Psoas muscle (tissue), 8 donors: ENCODE data around the gene LIN52. TPM values are rescaled to one million over a fixed set of nuclear protein-coding genes. Genes with fewer than 3 reads are reported as not detected.

ENCODE experiments used
- ATAC-seq, 4 donors: fragments of 200-7000 bp; cut with Tn5 transposase; one replicate each; pipeline ENCODE4 v1.9.1; 2020; ENCODE audit warnings: moderate library complexity in 3 of 4, mild to moderate bottlenecking in 2 of 4
- DNase-seq, 2 donors: peaks; one replicate each; pipeline ENCODE4 v3.0.0-alpha.2; 2020
- H3K27ac ChIP-seq: fragments of 200-600 bp; one replicate; pipeline ENCODE4 v1.8.0; 2022
- H3K27me3 ChIP-seq, 3 donors: fragments of 200-600 bp in 1 of 3; one replicate each; pipeline versions ENCODE4 v1.6.1 to v1.8.0; 2013 to 2022; ENCODE audit warnings: low read length in 2 of 3, mild to moderate bottlenecking in 2 of 3, moderate library complexity in 1 of 3; ENCODE audit not compliant: insufficient read depth in 3 of 3
- H3K36me3 ChIP-seq, 2 donors: fragments of 200-600 bp in 1 of 2; one replicate each; pipeline versions ENCODE4 v1.6.1 to v1.8.0; 2013 to 2022; ENCODE audit warnings: low read depth in 1 of 2, mild to moderate bottlenecking in 1 of 2, moderate library complexity in 1 of 2; ENCODE audit not compliant: insufficient read depth in 1 of 2
- H3K4me1 ChIP-seq: fragments of 200-600 bp; one replicate; pipeline ENCODE4 v1.8.0; 2022
- H3K4me3 ChIP-seq: fragments of 200-600 bp; one replicate; pipeline ENCODE4 v1.8.0; 2022; ENCODE audit warnings: mild to moderate bottlenecking
- H3K9me3 ChIP-seq: fragments of 200-600 bp; one replicate; pipeline ENCODE4 v1.8.0; 2022
- WGBS, 3 donors: extraction: QIAGEN DNeasy Blood & Tissue Kit; methylation state at CpG; one replicate each; pipeline versions ENCODE4 v1.1.6 to v1.1.7; 2013; 5-methylcytosine and 5-hydroxymethylcytosine counted together
- intact Hi-C, 2 donors: fragments of 100-400 bp; cut with DNase I; formaldehyde crosslinking; loops; one replicate each; pipeline versions ENCODE4 v1.11.0 to v1.14.2; 2022
- polyA plus RNA-seq, 3 donors: library from polyadenylated mRNA; stranded (reverse); fragments of 200-250 nt; gene quantifications; one replicate each; pipeline ENCODE4 v1.2.3, GENCODE V29; 2013
- total RNA-seq, 4 donors: library from RNA; stranded (reverse); fragmentation: NEBNext Ultra II Directional in 2 of 4; extraction: Animal tissue kit (Norgen Biotek cat#: 25700) in 2 of 4; gene quantifications; one replicate each; pipeline versions ENCODE4 v1.2.1 to v1.2.4, GENCODE V29; 2021 to 2023
- TF ChIP-seq, protein P1 (sequence below): fragments of 200-600 bp; IDR thresholded peaks from one replicate; pipeline ENCODE4 v1.8.0; 2022; ENCODE audit warnings: antibody characterized with exemption
- donor health status: healthy with polysubstance abuse.
- donor health status: DM: no; HTN: no; CAD: no; lungs with moderate emphysema.
- donor health status: Bipolar disorder and iron deficiency.
- donor health status: healthy.
- donor health status: DM: yes; HTN: yes; CAD: no.
- donor health status: DM: no; HTN: no; CAD: no.
- donor health status: DM: no; HTN: no; CAD: no.
- donor health status: DM: yes; HTN: yes; CAD: no.

The LIN52 gene
- total and polyA plus RNA-seq, 7 donors = 1.7 to 8.6 (median 3.5) TPM

DNA sequence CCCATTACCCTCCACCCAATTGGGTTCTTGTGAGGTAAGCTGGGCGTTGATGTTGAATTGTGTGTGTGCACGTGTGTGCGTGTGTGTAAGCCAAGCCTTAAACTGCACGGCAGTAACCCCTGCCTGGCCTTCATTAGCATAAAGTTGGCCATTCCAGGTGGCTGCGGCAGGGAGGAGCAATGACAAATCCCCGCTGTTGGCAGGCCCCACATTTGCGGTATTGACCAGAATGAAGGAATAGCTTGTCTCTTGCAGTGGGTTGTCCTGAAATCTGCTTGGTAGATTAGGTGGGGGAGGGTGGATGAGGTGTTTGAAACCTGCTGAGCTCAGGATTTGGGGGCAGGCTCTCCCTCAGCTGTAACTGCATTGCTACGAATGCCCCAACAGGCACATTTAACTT, 161.8 kb downstream of the LIN52 start:
- H3K4me3 ChIP-seq = no peak overlapping the region
- TF ChIP-seq, protein P1, sequence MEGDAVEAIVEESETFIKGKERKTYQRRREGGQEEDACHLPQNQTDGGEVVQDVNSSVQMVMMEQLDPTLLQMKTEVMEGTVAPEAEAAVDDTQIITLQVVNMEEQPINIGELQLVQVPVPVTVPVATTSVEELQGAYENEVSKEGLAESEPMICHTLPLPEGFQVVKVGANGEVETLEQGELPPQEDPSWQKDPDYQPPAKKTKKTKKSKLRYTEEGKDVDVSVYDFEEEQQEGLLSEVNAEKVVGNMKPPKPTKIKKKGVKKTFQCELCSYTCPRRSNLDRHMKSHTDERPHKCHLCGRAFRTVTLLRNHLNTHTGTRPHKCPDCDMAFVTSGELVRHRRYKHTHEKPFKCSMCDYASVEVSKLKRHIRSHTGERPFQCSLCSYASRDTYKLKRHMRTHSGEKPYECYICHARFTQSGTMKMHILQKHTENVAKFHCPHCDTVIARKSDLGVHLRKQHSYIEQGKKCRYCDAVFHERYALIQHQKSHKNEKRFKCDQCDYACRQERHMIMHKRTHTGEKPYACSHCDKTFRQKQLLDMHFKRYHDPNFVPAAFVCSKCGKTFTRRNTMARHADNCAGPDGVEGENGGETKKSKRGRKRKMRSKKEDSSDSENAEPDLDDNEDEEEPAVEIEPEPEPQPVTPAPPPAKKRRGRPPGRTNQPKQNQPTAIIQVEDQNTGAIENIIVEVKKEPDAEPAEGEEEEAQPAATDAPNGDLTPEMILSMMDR = no peak
- peaks cover 0 to 40% (median 25%) of the 10 kb centered on the region in 3 donors for H3K27me3 ChIP-seq
- peaks cover 6% of the 10 kb centered on the region for H3K4me1 ChIP-seq
- no peaks in the 10 kb centered on the region for H3K9me3 ChIP-seq
- intact Hi-C loops = no loop called here
- H3K36me3 ChIP-seq = no peaks in the 10 kb centered on the region
- DNase-seq (no peak), ATAC-seq (no peak)
- H3K27ac ChIP-seq = no peak overlapping the region
- 67 to 70% (median 69%) methylated on average over 8 of the region's 8 CpGs for WGBS, 3 donors

DNA sequence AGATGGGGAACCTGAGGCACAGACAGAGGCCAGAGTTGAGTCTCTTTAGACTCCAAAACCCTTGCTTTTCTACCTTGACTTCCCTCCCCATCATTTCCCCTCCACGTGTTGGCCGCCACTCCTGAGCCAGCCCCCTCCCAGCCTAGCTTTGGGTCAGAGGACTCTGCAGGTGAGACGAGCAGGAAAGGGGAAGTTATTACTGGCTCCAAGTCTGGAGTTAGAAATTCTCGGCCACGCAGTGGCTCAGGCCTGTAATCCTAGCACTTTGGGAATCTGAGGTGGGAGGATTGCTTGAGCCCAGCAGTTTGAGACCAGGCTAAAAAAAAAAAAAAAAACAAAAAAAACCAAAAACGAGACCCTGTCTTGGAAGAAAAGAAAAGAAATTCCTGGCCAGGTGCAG, 163.3 kb downstream of the LIN52 start:
- H3K4me1 ChIP-seq = peaks cover 3% of the 10 kb centered on the region
- no peak overlapping the region for H3K27ac ChIP-seq
- no peaks in the 10 kb centered on the region for H3K9me3 ChIP-seq
- TF ChIP-seq, protein P1 = no peak
- no peaks in the 10 kb centered on the region for H3K36me3 ChIP-seq
- ATAC-seq (no peak), DNase-seq (no peak)
- H3K4me3 ChIP-seq = no peak overlapping the region
- WGBS, 3 donors = 49 to 74% (median 58%) methylated on average over 6 of the region's 6 CpGs
- intact Hi-C loops = no loop called here
- H3K27me3 ChIP-seq = peaks cover 0 to 25% (median 15%) of the 10 kb centered on the region in 3 donors

DNA sequence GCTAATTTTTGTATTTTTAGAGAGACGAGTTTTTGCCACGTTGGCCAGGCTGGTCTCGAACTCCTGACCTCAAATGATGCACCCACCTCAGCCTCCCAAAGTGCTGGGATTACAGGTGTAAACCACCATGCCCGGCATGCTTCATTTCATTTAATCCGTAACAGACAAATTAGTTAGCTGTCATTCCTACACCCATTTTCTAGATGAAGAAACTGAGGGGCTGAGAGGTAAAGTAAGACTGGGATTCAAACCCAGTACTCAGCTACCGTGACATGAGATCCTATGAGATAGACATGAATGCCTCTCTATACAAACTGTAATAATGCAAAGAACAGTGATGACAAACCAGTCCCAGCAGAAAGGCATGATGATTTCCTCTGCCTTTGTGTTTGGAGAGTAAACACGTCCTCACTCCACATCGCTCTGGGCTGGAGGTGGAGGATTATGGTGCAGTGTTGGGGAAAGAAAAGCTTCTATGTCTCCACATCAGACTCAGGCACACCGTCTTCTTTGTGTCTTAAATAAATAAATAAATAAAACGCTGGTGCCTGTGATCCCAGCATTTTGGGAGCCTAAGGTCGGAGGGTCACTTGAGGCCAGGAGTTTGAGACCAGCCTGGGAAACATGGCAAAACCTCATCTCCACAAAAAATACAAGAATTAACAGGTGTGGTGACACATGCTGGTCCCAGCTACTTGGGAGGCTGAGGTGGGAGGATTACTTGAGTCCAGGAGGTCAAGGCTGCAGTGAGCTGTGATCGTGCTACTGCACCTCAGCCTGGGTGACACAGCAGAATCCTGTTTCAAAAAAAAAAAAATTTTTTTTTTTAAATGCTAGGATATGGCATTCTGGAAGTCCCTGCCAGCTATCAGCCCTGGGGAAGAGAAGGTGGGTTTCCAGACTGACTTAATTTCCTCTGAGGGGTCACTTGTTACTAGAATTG, 164.9 kb downstream of the LIN52 start:
- TF ChIP-seq, protein P1 = no peak
- Histone ChIP-seq H3K27ac (no peak overlapping the region), H3K4me1 (peaks cover 3% of the 10 kb centered on the region), H3K36me3 (no peaks in the 10 kb centered on the region), H3K27me3 (peaks cover 0 to 10% (median 6%) of the 10 kb centered on the region in 3 donors), H3K4me3 (no peak overlapping the region), H3K9me3 (no peaks in the 10 kb centered on the region)
- intact Hi-C loops = loop anchor here in 1 of 2 donors (2.0 kb wide), 1 partner anchor 139 kb away; no protein-coding TSS in a partner anchor
- WGBS, 3 donors = 74 to 79% (median 79%) methylated on average over 12 of the region's 12 CpGs
- DNase-seq (no peak), ATAC-seq (no peak)

Other genes with a start within 250 kb of the LIN52 start
- gene PTGR2, start 233.1 kb upstream of the LIN52 start, total RNA-seq = 10 to 100 TPM; 12.3 to 23.8 (median 20.4) TPM
- gene PTGR2, start 233.1 kb upstream of the LIN52 start, polyA plus RNA-seq = 10 to 100 TPM in 2 of 3 donors, 1 to 10 TPM in 1; 7.9 to 11.5 (median 11.2) TPM
- 10 to 100 TPM; 13.1 to 22.7 (median 21.1) TPM for gene ZNF410, start 198.1 kb upstream of the LIN52 start, total RNA-seq
- gene ZNF410, start 198.1 kb upstream of the LIN52 start, polyA plus RNA-seq = 10 to 100 TPM; 16.0 to 40.6 (median 26.9) TPM
- 1 to 10 TPM; 5.0 to 6.4 (median 5.4) TPM for gene FAM161B, start 134.9 kb upstream of the LIN52 start, total RNA-seq
- gene FAM161B, start 134.9 kb upstream of the LIN52 start, polyA plus RNA-seq = 1 to 10 TPM; 6.1 to 7.3 (median 7.1) TPM
- gene COQ6, start 134.7 kb upstream of the LIN52 start, total RNA-seq = 10 to 100 TPM; 25.7 to 40.3 (median 31.3) TPM
- gene COQ6, start 134.7 kb upstream of the LIN52 start, polyA plus RNA-seq = 10 to 100 TPM; 32.6 to 44.9 (median 40.9) TPM
- gene ENTPD5, start 65.7 kb upstream of the LIN52 start, total RNA-seq = 10 to 100 TPM in 1 of 4 donors, 1 to 10 TPM in 3; 5.2 to 11.5 (median 9.1) TPM
- 1 to 10 TPM; 4.6 to 9.1 (median 5.0) TPM for gene ENTPD5, start 65.7 kb upstream of the LIN52 start, polyA plus RNA-seq
- 1 to 10 TPM; 1.0 to 1.7 (median 1.3) TPM for gene BBOF1, start 65.6 kb upstream of the LIN52 start, total RNA-seq
- gene BBOF1, start 65.6 kb upstream of the LIN52 start, polyA plus RNA-seq = 1 to 10 TPM; 1.1 to 3.2 (median 2.1) TPM
- gene ALDH6A1, start 503 bp upstream of the LIN52 start, total RNA-seq = 10 to 100 TPM; 22.3 to 60.5 (median 35.6) TPM
- 1 to 10 TPM; 7.3 to 8.3 (median 7.7) TPM for gene ALDH6A1, start 503 bp upstream of the LIN52 start, polyA plus RNA-seq
- gene VSX2, start 154.5 kb downstream of the LIN52 start, total RNA-seq = not detected
- not detected for gene VSX2, start 154.5 kb downstream of the LIN52 start, polyA plus RNA-seq
- 10 to 100 TPM; 11.6 to 26.2 (median 15.4) TPM for gene ABCD4, start 218.0 kb downstream of the LIN52 start, total RNA-seq
- gene ABCD4, start 218.0 kb downstream of the LIN52 start, polyA plus RNA-seq = 10 to 100 TPM; 11.4 to 17.4 (median 15.3) TPM